ENCODE measurements around the gene PKHD1.

Gene PKHD1

DNA sequence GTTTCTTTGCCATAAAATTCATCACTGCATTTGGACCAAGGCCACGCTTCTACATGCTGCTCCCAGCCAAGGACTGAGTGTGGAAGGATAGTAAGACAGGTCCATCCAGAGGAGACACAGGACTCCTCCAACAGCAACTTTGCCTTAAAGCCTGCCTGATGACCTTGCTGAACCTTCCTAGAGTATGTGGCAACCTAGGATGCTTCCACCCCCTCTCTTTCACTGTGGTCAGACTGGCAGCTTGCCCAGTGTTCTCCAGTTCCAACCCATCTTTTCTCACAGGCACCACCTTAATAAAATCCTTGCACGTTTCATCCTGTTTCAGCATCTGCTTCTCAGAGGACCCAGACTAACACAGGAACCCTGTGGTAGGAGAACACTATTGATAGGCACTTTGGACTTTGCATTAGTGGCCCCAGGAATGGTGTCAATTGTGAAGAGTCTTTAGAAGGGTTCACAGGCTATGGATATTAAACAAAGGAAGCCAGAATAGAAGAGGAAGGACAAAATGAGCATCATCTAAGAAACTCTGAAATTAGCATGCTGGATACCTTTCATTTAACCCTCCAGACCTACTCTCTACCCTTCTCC, 2.4 kb upstream of the PKHD1 start:
- in situ Hi-C loops (cut with HindIII; ENCODE audit: low sequenced_read_pairs) = no loop called here
- no peak overlapping the region for H3K4me3 ChIP-seq (ENCODE audit: low read depth, low read length)
- DNase-seq (ENCODE audit: low read depth) = no peak
- TF ChIP-seq, protein P1, sequence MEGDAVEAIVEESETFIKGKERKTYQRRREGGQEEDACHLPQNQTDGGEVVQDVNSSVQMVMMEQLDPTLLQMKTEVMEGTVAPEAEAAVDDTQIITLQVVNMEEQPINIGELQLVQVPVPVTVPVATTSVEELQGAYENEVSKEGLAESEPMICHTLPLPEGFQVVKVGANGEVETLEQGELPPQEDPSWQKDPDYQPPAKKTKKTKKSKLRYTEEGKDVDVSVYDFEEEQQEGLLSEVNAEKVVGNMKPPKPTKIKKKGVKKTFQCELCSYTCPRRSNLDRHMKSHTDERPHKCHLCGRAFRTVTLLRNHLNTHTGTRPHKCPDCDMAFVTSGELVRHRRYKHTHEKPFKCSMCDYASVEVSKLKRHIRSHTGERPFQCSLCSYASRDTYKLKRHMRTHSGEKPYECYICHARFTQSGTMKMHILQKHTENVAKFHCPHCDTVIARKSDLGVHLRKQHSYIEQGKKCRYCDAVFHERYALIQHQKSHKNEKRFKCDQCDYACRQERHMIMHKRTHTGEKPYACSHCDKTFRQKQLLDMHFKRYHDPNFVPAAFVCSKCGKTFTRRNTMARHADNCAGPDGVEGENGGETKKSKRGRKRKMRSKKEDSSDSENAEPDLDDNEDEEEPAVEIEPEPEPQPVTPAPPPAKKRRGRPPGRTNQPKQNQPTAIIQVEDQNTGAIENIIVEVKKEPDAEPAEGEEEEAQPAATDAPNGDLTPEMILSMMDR (IDR thresholded peaks at IDR 0.05; ENCODE audit: low read depth, low read length, missing control alignments) = no peak

DNA sequence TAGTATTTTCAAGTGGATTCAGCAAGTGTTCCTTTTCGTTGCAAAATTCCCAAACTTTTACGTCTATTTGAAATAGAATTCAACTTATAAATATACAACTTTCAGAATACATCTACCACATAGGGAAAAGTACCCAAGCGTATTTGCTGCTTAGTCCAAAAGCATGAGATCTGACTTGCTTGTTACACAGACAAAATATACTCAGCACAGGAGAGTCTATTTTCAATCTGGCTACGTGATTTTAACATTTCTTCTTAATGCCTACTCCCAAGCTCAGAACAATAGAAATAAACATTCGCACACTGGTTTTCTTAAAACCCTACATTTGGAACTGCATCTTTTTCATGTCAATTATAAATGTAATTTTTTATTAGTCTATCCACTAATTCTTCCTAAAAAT, 672 bp downstream of the PKHD1 start:
- TF ChIP-seq, protein P1 (IDR thresholded peaks at IDR 0.05; ENCODE audit: low read depth, low read length, missing control alignments) = no peak
- in situ Hi-C loops (cut with HindIII; ENCODE audit: low sequenced_read_pairs) = no loop called here
- no peak overlapping the region for H3K4me3 ChIP-seq (ENCODE audit: low read depth, low read length)
- no peak for DNase-seq (ENCODE audit: low read depth)

DNA sequence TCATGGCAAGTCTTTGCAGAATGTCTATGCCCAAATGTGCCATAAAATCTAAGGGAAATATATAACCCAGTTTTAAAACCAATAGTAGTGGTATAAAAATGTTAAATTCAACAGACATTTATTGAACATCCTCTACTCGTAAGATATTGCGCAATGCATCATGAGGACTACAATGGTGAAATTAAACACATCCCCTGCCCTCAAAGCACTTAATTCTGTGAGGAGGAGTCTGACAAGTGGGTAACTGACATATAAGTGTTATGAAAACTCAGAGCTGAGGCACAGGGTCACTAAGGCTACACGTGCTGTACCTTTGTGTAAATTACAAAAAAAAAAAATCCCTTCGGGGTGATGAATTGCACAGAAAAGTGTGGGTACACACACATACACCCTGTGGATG, 6.2 kb downstream of the PKHD1 start:
- in situ Hi-C loops (cut with HindIII; ENCODE audit: low sequenced_read_pairs) = no loop called here
- no peak overlapping the region for H3K4me3 ChIP-seq (ENCODE audit: low read depth, low read length)
- TF ChIP-seq, protein P1 (IDR thresholded peaks at IDR 0.05; ENCODE audit: low read depth, low read length, missing control alignments) = no peak
- DNase-seq (ENCODE audit: low read depth) = no peak

DNA sequence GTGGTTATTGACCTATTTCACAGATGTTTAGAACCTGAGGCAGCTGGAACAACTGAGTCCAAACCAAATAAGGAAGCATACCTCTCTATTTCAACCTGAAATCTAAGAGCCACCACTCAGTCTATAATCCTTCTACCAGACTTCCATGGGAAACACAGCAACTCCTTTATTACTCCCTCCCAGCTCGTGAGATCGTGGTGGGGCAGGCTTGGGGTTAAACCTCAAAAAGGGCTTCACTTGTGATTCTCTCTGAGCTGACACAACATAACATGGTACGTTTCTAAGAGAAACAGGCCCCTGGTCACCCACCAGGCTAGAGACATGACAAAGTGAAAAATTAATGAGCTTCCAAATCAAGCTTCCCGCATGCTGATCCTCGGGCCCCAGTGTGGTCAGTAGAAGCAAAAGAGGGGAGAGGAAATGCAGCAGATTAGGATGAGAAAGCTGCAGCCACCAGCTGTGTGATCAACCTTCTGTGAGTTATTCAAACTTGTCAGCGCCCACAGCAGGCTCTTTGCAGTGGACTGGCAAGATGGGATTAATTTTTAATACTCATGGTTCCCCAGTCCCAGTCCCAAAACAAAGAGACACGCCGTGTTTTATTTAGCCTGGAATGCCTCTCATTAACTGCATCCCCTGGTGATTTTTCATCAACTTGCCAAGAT, 9.3 kb downstream of the PKHD1 start:
- H3K4me3 ChIP-seq (ENCODE audit: low read depth, low read length) = no peak overlapping the region
- DNase-seq (ENCODE audit: low read depth) = no peak
- TF ChIP-seq, protein P1 (IDR thresholded peaks at IDR 0.05; ENCODE audit: low read depth, low read length, missing control alignments) = no peak
- in situ Hi-C loops (cut with HindIII; ENCODE audit: low sequenced_read_pairs) = no loop called here

DNA sequence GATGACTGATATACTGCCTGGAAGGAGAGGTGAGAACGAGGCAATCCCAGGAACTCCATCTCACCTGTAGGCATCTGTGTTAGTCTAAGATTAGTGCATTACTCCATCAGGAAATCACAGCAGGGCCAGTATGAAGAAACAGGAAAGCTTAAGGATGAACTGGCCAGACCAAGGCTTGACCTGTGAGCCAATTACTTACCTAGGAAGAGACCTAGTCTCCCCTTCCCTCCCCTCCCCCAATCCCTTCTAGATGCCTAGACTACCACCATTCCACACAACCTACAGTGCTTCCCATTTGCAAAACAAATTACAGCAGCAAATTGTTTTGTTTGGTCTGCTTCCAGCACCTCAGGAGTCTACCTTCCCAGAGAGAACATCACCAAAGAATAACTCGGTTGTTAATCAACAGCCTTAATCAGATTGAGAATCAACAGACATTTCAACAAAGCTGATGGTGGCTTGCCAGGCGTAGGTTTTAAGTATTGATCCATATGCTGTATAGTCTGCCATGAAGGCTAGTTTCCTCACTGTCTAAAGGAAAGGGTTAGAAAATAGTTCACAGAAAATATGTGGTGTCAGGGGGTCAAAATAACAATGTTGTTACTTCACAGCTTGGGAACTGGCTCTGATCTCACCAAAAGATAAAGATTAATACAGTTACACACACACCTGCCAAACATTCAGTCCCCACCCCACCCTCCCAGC, 10.1 kb downstream of the PKHD1 start:
- H3K4me3 ChIP-seq (ENCODE audit: low read depth, low read length) = no peak overlapping the region
- no peak for DNase-seq (ENCODE audit: low read depth)
- TF ChIP-seq, protein P1 (IDR thresholded peaks at IDR 0.05; ENCODE audit: low read depth, low read length, missing control alignments) = no peak
- in situ Hi-C loops (cut with HindIII; ENCODE audit: low sequenced_read_pairs) = no loop called here

DNA sequence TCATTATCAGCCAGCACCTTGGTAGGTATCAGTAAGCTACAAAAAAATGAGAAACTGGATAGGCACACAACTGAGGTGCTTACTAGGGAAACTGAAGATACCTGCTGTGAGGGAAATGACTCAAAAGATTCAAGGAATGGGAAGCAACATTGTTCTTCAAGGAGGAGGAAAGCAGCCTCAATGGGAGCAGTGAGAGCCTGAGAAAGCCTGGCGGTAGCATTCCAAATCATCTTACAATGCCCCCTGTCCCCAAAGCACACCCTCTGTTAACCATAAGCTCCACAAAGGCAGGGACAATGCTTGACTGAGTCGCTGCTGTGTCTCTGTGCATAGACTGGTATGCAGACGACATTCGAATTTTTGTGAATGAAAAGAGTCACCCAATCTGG, 10.6 kb downstream of the PKHD1 start:
- in situ Hi-C loops (cut with HindIII; ENCODE audit: low sequenced_read_pairs) = no loop called here
- DNase-seq (ENCODE audit: low read depth) = no peak
- TF ChIP-seq, protein P1 (IDR thresholded peaks at IDR 0.05; ENCODE audit: low read depth, low read length, missing control alignments) = no peak
- H3K4me3 ChIP-seq (ENCODE audit: low read depth, low read length) = no peak overlapping the region

Data from astrocyte of the cerebellum (primary cell).